ENCODE measurements around the gene SLFN12.

Gene SLFN12

GRCh38 chr17:35373534-35373983 is 58.7 kb downstream of the SLFN12 start, which contains the start of gene SLFN11:
SLFN11 (minus strand) TSS chr17:35373621; CDS start chr17:35363807, 9,814 bp downstream.
- peak; percentile 88 to 92 for DNase-seq
- no peaks in the 10 kb centered on the region for H3K36me3 ChIP-seq
- H3K27ac ChIP-seq = peak within 1 kb of the TSS; percentile 85 to 86
- H3K27me3 ChIP-seq = peaks cover 0 to 12% of the 10 kb centered on the region in 2 donors
- H3K9me3 ChIP-seq = peaks cover 0 to 9% (median 4%) of the 10 kb centered on the region in 3 donors
- H3K4me1 ChIP-seq = peaks cover 0 to 27% (median 9%) of the 10 kb centered on the region in 4 donors
- peak within 1 kb of the TSS; percentile 60 to 75 for H3K4me3 ChIP-seq
- intact Hi-C loops (cut with DNase I; ENCODE audit: low total_unique reads) = no loop called here
- TF ChIP-seq, protein P1, sequence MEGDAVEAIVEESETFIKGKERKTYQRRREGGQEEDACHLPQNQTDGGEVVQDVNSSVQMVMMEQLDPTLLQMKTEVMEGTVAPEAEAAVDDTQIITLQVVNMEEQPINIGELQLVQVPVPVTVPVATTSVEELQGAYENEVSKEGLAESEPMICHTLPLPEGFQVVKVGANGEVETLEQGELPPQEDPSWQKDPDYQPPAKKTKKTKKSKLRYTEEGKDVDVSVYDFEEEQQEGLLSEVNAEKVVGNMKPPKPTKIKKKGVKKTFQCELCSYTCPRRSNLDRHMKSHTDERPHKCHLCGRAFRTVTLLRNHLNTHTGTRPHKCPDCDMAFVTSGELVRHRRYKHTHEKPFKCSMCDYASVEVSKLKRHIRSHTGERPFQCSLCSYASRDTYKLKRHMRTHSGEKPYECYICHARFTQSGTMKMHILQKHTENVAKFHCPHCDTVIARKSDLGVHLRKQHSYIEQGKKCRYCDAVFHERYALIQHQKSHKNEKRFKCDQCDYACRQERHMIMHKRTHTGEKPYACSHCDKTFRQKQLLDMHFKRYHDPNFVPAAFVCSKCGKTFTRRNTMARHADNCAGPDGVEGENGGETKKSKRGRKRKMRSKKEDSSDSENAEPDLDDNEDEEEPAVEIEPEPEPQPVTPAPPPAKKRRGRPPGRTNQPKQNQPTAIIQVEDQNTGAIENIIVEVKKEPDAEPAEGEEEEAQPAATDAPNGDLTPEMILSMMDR (IDR thresholded peaks at IDR 0.05) = no peak

- peaks cover 0 to 9% (median 4%) of the 10 kb centered on the region in 3 donors for H3K9me3 ChIP-seq
- H3K27me3 ChIP-seq = peaks cover 0 to 12% of the 10 kb centered on the region in 2 donors
- peak overlapping the region; percentile 85 to 86 for H3K27ac ChIP-seq
- intact Hi-C loops (cut with DNase I; ENCODE audit: low total_unique reads) = no loop called here
- H3K4me3 ChIP-seq = peak overlapping the region; percentile 60 to 75
- TF ChIP-seq, protein P1 (IDR thresholded peaks at IDR 0.05) = no peak
- H3K4me1 ChIP-seq = peaks cover 0 to 27% (median 9%) of the 10 kb centered on the region in 4 donors
- H3K36me3 ChIP-seq = no peaks in the 10 kb centered on the region
- DNase-seq = peak in 1 of 2 donors; percentile 22
Measured at GRCh38 chr17:35372846-35373533, 59.3 kb downstream of the SLFN12 start.

DNA sequence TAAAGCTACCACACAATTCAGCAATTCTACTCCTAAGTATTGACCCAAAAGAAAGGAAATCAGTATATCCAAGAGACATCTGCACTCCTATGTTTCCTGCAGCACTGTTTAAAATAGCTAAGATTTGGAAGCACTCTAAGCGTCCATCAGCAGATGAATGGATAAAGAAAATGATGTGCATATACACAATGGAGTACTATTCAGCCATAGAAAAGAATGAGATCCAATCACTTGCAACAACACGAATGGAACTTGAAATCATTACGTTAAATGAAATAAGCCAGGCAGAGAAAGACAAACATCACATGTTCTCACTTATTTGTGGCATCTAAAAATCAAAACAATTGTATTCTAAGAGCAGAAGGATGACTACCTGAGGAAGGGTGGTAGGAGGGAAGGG is 60.4 kb downstream of the SLFN12 start:
- intact Hi-C loops (cut with DNase I; ENCODE audit: low total_unique reads) = no loop called here

DNA sequence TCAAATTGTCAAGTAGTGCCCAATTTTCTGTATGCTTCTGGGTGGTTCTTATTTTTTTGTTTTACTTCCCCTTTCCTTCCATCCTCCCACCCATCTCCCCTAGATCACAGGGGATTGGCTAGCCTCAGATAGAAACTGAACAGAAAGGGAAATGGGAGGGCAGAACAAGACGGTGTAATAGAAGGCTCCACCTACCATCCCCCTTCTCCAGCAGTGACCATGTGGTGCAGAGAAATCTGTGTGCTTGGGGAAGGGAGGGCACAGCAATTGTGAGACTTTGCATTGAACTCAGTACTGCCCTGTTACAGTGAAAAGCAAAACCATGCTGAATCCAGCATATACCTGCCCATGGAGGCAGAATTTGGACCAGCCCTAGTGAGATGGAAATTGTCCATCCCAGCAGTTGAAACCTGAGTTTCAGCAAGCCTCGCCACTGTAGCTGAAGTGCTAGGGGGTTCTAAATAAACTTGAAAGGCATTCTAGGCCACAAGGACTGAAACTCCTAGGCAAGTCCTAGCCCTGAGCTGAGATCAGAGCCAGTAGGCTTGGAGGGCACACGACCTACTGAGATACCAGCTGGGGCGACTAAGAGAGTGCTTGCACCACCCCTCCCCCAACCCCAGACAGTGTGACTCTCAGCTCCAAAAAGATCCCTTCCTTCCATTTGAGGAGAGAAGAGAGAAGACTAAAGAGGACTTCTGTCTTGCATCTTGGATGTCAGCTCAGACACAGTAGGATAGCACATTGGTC is 64.0 kb downstream of the SLFN12 start:
- DNase-seq = peak in 1 of 2 donors; percentile 43
- peaks cover 0 to 6% (median under 1%) of the 10 kb centered on the region in 4 donors for H3K4me1 ChIP-seq
- H3K27me3 ChIP-seq = peaks cover 0 to 5% of the 10 kb centered on the region in 2 donors
- no peaks in the 10 kb centered on the region for H3K36me3 ChIP-seq
- intact Hi-C loops (cut with DNase I; ENCODE audit: low total_unique reads) = no loop called here
- H3K27ac ChIP-seq = no peak overlapping the region
- H3K9me3 ChIP-seq = peaks cover 0 to 9% (median 4%) of the 10 kb centered on the region in 3 donors
- TF ChIP-seq, protein P1 (IDR thresholded peaks at IDR 0.05) = no peak
- no peak overlapping the region for H3K4me3 ChIP-seq

More for the DNA sequence above, 60.4 kb downstream of the SLFN12 start:
- Histone ChIP-seq H3K4me1 (peaks cover 0 to 27% (median 9%) of the 10 kb centered on the region in 4 donors), H3K9me3 (peaks cover 0 to 9% (median 4%) of the 10 kb centered on the region in 3 donors), H3K4me3 (no peak overlapping the region), H3K36me3 (no peaks in the 10 kb centered on the region), H3K27me3 (peaks cover 0 to 12% of the 10 kb centered on the region in 2 donors), H3K27ac (no peak overlapping the region)
- no peak for DNase-seq
- TF ChIP-seq, protein P1 (IDR thresholded peaks at IDR 0.05) = no peak

GRCh38 chr17:35361027-35361426 is 71.3 kb downstream of the SLFN12 start:
- no peaks in the 10 kb centered on the region for H3K9me3 ChIP-seq
- H3K36me3 ChIP-seq = no peaks in the 10 kb centered on the region
- H3K27me3 ChIP-seq = no peaks in the 10 kb centered on the region
- no peak overlapping the region for H3K27ac ChIP-seq
- TF ChIP-seq, protein P1 (IDR thresholded peaks at IDR 0.05) = no peak
- H3K4me1 ChIP-seq = peaks cover 0 to 8% (median 0%) of the 10 kb centered on the region in 4 donors
- intact Hi-C loops (cut with DNase I; ENCODE audit: low total_unique reads) = no loop called here
- no peak for DNase-seq
- H3K4me3 ChIP-seq = no peak overlapping the region
